ENCODE results near the gene FOXD3. TPM values are rescaled to one million over a fixed set of nuclear protein-coding genes. Genes with fewer than 3 reads are reported as not detected.

The FOXD3 gene
- total RNA-seq, 1 donor from 2014 or later, result 5.2 TPM

DNA sequence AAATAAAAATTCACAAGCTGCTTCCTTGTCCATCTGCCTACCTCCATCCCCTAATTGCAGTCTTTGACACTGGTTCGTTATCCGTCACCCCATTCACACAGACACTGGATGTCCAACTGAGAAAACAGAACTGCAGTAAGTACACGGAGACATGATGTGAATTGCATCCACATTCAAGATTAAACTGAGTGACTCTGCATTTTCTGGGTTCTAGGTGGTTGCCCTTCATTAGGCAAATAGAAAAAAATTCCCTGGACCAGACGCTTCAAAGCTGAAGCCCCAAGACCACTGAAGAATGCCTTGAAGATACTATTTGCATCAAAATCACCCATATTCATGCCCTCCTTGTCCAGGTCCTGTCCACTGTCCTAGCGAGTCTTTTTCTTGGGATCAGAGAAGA is 37.2 kb downstream of the FOXD3 start:
- H3K9ac ChIP-seq (ENCODE audit: low read depth in 1 of 3, low read length in 3 of 3), result no peak overlapping the region
- no peak overlapping the region for H3K4me3 ChIP-seq (ENCODE audit: low read length in 3 of 3)
- no peak overlapping the region for H3K27ac ChIP-seq (ENCODE audit: low read depth, low read length)
- no peaks in the 10 kb centered on the region for H3K36me3 ChIP-seq (ENCODE audit: control insufficient read depth in 3 of 3, insufficient read depth in 3 of 3, low read length in 3 of 3)
- H3K9me3 ChIP-seq (ENCODE audit: control insufficient read depth in 3 of 3, low read length in 3 of 3), result no peaks in the 10 kb centered on the region
- H3K27me3 ChIP-seq (ENCODE audit: control insufficient read depth in 3 of 3, insufficient read depth in 3 of 3, low read length in 3 of 3), result peaks cover 0 to 3% (median 0%) of the 10 kb centered on the region in 3 donors
- no peaks in the 10 kb centered on the region for H3K4me1 ChIP-seq (ENCODE audit: control insufficient read depth in 3 of 3, insufficient read depth in 3 of 3, low read length in 3 of 3)

DNA sequence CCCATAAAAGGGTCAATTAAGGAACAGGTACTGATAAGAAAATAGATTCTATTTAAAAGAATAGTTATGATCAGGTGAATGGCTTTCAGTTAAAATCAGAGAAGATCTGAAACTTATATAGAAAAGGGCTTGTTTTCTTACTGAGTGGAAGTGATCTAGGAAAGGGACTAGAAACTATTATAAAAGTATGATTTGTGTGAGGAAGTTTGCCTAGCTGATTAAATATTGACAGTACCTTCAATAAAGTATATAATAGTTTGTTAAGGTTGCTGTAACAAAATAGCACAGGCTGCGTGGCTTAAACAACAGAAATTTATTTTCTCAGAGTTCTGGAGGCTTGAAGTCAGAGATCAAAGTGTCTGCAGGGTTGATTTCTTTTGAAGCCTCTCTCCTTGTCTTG is 39.7 kb downstream of the FOXD3 start:
- no peak overlapping the region for H3K27ac ChIP-seq (ENCODE audit: low read depth, low read length)
- H3K4me3 ChIP-seq (ENCODE audit: low read length in 3 of 3), result no peak overlapping the region
- peaks cover 4% of the 10 kb centered on the region in 3 donors for H3K4me1 ChIP-seq (ENCODE audit: control insufficient read depth in 3 of 3, insufficient read depth in 3 of 3, low read length in 3 of 3)
- peaks cover 0 to 3% (median 0%) of the 10 kb centered on the region in 3 donors for H3K27me3 ChIP-seq (ENCODE audit: control insufficient read depth in 3 of 3, insufficient read depth in 3 of 3, low read length in 3 of 3)
- no peaks in the 10 kb centered on the region for H3K36me3 ChIP-seq (ENCODE audit: control insufficient read depth in 3 of 3, insufficient read depth in 3 of 3, low read length in 3 of 3)
- no peak overlapping the region for H3K9ac ChIP-seq (ENCODE audit: low read depth in 1 of 3, low read length in 3 of 3)
- H3K9me3 ChIP-seq (ENCODE audit: control insufficient read depth in 3 of 3, low read length in 3 of 3), result no peaks in the 10 kb centered on the region

DNA sequence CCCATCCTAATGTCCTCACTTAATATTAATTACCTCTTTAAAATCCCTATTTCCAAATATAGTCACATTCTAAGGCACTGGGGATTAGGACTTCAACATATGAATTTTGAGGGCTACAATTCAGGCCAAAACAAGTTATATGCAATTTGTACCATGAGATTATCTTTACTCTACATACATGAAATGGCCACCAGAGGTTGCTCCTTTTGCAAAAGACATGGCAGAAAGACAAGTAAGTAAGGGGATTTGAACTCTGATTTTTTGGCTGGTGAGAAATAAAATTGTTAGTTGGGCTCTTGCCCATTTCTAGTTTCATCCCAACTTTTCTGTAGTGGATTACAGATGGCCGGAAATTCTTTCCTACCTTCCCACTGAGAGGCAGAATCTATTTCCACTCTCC is 40.2 kb downstream of the FOXD3 start:
- no peak overlapping the region for H3K9ac ChIP-seq (ENCODE audit: low read depth in 1 of 3, low read length in 3 of 3)
- no peaks in the 10 kb centered on the region for H3K9me3 ChIP-seq (ENCODE audit: control insufficient read depth in 3 of 3, low read length in 3 of 3)
- H3K4me1 ChIP-seq (ENCODE audit: control insufficient read depth in 3 of 3, insufficient read depth in 3 of 3, low read length in 3 of 3), result peaks cover 6 to 7% (median 6%) of the 10 kb centered on the region in 3 donors
- H3K36me3 ChIP-seq (ENCODE audit: control insufficient read depth in 3 of 3, insufficient read depth in 3 of 3, low read length in 3 of 3), result no peaks in the 10 kb centered on the region
- no peak overlapping the region for H3K4me3 ChIP-seq (ENCODE audit: low read length in 3 of 3)
- H3K27me3 ChIP-seq (ENCODE audit: control insufficient read depth in 3 of 3, insufficient read depth in 3 of 3, low read length in 3 of 3), result peaks cover 0 to 3% (median 0%) of the 10 kb centered on the region in 3 donors
- H3K27ac ChIP-seq (ENCODE audit: low read depth, low read length), result no peak overlapping the region

DNA sequence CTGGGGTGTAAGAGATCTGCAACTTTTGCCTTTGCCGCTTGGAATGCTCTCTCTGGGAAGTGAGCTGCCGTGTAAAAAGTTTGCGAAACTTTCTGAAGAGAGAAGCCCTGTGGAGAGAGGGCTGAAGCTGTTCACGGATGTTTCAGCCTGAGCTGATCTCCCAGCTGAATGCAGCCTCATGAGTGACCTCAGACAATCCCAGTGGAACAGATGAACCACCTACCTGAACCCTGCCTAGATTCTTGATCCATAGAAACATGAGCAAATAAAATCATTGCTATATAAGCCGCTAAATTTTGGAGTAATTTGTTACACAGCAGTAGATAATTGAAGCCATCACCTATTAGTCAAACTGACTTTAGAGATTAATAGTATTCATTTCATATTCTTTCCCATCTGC is 40.6 kb downstream of the FOXD3 start:
- Histone ChIP-seq H3K9me3 (ENCODE audit: control insufficient read depth in 3 of 3, low read length in 3 of 3) (no peaks in the 10 kb centered on the region), H3K27ac (ENCODE audit: low read depth, low read length) (no peak overlapping the region), H3K9ac (ENCODE audit: low read depth in 1 of 3, low read length in 3 of 3) (no peak overlapping the region), H3K4me1 (ENCODE audit: control insufficient read depth in 3 of 3, insufficient read depth in 3 of 3, low read length in 3 of 3) (peaks cover 7 to 11% (median 8%) of the 10 kb centered on the region in 3 donors), H3K36me3 (ENCODE audit: control insufficient read depth in 3 of 3, insufficient read depth in 3 of 3, low read length in 3 of 3) (no peaks in the 10 kb centered on the region), H3K4me3 (ENCODE audit: low read length in 3 of 3) (no peak overlapping the region), H3K27me3 (ENCODE audit: control insufficient read depth in 3 of 3, insufficient read depth in 3 of 3, low read length in 3 of 3) (peaks cover 0 to 3% (median 0%) of the 10 kb centered on the region in 3 donors)

DNA sequence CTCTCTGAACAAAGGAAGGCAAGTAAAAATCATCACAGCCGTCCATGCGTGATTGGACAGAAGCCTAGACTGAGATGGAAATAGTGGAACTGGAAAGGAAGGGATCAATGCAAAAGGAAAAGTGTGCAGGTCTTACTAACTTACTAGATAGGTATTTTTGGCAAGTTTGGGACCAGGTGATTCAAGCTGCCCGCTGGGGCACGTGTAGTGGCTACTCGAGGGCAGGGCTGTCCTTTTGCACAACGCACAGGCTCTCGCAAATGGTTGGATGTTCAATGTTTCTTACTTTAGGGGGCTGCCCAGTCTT is 44.5 kb downstream of the FOXD3 start:
- Histone ChIP-seq H3K9ac (ENCODE audit: low read depth in 1 of 3, low read length in 3 of 3) (peak overlapping the region; percentile 19 to 96 (median 89)), H3K4me1 (ENCODE audit: control insufficient read depth in 3 of 3, insufficient read depth in 3 of 3, low read length in 3 of 3) (peaks cover 8 to 17% (median 12%) of the 10 kb centered on the region in 3 donors), H3K36me3 (ENCODE audit: control insufficient read depth in 3 of 3, insufficient read depth in 3 of 3, low read length in 3 of 3) (peaks cover 2 to 11% (median 8%) of the 10 kb centered on the region in 3 donors), H3K27ac (ENCODE audit: low read depth, low read length) (peak overlapping the region; percentile 38), H3K9me3 (ENCODE audit: control insufficient read depth in 3 of 3, low read length in 3 of 3) (no peaks in the 10 kb centered on the region), H3K4me3 (ENCODE audit: low read length in 3 of 3) (peak overlapping the region; percentile 66 to 100 (median 92)), H3K27me3 (ENCODE audit: control insufficient read depth in 3 of 3, insufficient read depth in 3 of 3, low read length in 3 of 3) (peaks cover 0 to 3% (median 0%) of the 10 kb centered on the region in 3 donors)

DNA sequence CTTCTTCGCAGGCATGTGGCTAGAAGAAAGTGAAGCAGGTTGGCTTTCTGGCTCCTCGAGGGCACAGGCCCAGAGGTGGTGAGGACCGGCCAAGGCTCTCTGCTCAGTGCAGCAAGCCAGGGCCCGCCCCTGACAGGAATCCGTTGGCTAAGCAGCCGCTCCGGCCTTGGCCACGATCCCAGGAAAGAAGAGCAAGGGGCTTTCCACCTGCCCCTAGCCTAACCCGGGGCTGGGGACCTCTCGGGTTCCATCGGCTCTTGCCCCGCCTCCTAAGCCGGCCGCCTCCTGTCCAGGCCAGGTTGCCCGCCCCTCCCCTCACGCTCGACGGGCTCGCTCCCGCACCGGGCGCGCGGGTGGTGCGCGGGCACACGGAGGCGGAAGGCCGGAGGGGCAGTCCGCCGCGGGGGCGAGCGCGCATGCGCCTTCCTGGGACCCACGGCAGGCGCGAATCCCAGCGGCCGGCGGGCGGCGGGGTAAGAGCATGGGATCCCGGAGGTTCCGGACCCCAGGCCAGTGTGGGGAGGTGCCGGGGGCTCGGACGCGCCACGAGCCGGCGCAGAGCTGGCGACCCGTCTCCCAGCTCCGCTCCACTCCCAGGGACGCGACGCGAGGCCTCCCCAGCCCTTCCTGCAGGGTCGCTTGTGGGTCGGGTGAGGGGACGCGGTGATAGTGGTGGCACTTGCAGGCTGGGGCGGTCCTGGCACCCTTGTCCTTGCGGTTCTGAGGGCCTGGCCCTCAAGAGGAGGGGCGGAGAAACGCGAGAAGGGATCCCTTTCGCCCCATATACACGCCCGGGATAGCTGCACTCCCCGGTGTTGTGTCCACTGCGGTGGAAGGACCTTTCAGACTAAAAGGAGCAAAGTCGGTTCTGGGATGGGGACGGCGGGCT is 45.1 kb downstream of the FOXD3 start, which contains the start of gene ALG6:
Gene ALG6 (plus strand): TSS at position 413 of the 889 bp plus-strand sequence. CDS start 3,351 bp downstream, outside the sequence.
- Histone ChIP-seq H3K27ac (ENCODE audit: low read depth, low read length) (peak within 1 kb of the TSS; percentile 74), H3K36me3 (ENCODE audit: control insufficient read depth in 3 of 3, insufficient read depth in 3 of 3, low read length in 3 of 3) (peaks cover 2 to 16% (median 10%) of the 10 kb centered on the region in 3 donors), H3K9ac (ENCODE audit: low read depth in 1 of 3, low read length in 3 of 3) (peak within 1 kb of the TSS; percentile 89 to 96 (median 92)), H3K4me1 (ENCODE audit: control insufficient read depth in 3 of 3, insufficient read depth in 3 of 3, low read length in 3 of 3) (peaks cover 8 to 17% (median 12%) of the 10 kb centered on the region in 3 donors), H3K27me3 (ENCODE audit: control insufficient read depth in 3 of 3, insufficient read depth in 3 of 3, low read length in 3 of 3) (peaks cover 0 to 2% (median 0%) of the 10 kb centered on the region in 3 donors), H3K9me3 (ENCODE audit: control insufficient read depth in 3 of 3, low read length in 3 of 3) (no peaks in the 10 kb centered on the region), H3K4me3 (ENCODE audit: low read length in 3 of 3) (peak within 1 kb of the TSS; percentile 92 to 100 (median 92))

DNA sequence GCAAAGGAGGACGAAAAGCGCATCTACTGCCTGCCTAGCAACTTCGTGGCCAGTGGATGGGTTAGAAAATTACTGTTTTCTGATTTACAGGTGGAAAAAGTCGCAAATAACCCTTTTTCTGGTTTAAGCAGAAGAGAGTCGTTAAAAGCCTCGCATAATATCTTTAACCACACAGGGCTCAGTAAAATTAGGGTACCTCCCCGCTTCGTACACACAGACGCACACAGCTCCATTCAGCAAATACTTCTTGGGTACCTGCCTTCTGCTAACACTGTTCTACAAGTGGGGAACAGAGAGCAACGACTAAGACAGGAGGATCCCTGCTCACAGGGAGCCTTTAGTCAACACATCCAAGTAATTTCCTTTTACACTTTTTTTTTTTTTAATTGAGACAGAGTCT is 45.8 kb downstream of the FOXD3 start:
- peaks cover 8 to 17% (median 12%) of the 10 kb centered on the region in 3 donors for H3K4me1 ChIP-seq (ENCODE audit: control insufficient read depth in 3 of 3, insufficient read depth in 3 of 3, low read length in 3 of 3)
- H3K4me3 ChIP-seq (ENCODE audit: low read length in 3 of 3), result peak overlapping the region; percentile 92 to 100 (median 92)
- no peaks in the 10 kb centered on the region for H3K27me3 ChIP-seq (ENCODE audit: control insufficient read depth in 3 of 3, insufficient read depth in 3 of 3, low read length in 3 of 3)
- H3K9me3 ChIP-seq (ENCODE audit: control insufficient read depth in 3 of 3, low read length in 3 of 3), result no peaks in the 10 kb centered on the region
- peaks cover 4 to 16% (median 10%) of the 10 kb centered on the region in 3 donors for H3K36me3 ChIP-seq (ENCODE audit: control insufficient read depth in 3 of 3, insufficient read depth in 3 of 3, low read length in 3 of 3)
- H3K9ac ChIP-seq (ENCODE audit: low read depth in 1 of 3, low read length in 3 of 3), result peak overlapping the region; percentile 89 to 96 (median 92)
- H3K27ac ChIP-seq (ENCODE audit: low read depth, low read length), result peak overlapping the region; percentile 74

Small RNA genes within 50 kb of the gene (small RNA-seq; reads per million reads assigned to genes)
- gene MIR6068, result not detected
- gene RF00019, result not detected

Other genes with a start within 250 kb of the FOXD3 start
- gene ALG6, start 45.1 kb downstream of the FOXD3 start, total RNA-seq, result 43.3 TPM
- 14.1 TPM for gene ITGB3BP, start 200.7 kb downstream of the FOXD3 start, total RNA-seq
- 4.7 TPM for gene EFCAB7, start 201.0 kb downstream of the FOXD3 start, total RNA-seq

All from skeletal muscle tissue (tissue), 5 donors.